HG03095 (cell line): Measurements from ENCODE around the gene KCNJ6.
"Not testable (repeated sequence)": the region's sequence is repeated elsewhere in the genome, so short reads cannot be mapped to it uniquely, and the experiment has no call there.

Source experiments
- ATAC-seq: cut with Tn5 transposase; IDR thresholded peaks from one replicate; pipeline ENCODE4 v1.9.1; 2021; ENCODE audit warnings: moderate library complexity; ENCODE audit not compliant: unreplicated experiment

KCNJ6 gene

GRCh38 chr21:37746849-37747248, 169.4 kb downstream of the KCNJ6 start:
- no peak for ATAC-seq

DNA sequence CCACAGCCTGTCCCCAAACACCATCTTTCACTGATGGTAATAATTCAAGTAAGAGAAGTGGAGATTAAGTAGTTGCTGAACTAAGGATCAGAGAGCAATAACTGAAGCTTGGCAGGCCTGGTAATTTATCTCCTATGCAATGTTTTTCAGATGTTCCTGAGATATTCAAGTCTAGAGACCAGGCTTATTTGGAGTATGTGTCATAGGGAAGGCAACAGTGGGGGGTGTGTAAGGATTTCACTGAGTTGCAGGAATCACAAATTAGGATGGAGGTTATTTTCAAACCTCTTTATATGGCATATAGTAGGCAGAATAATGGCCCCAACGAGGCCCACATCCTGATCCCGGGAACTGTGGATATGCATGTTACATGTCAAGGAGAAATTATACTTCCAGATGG, 171.7 kb downstream of the KCNJ6 start:
- no peak for ATAC-seq

GRCh38 chr21:37742532-37742931, 173.7 kb downstream of the KCNJ6 start:
- ATAC-seq, result no peak

DNA sequence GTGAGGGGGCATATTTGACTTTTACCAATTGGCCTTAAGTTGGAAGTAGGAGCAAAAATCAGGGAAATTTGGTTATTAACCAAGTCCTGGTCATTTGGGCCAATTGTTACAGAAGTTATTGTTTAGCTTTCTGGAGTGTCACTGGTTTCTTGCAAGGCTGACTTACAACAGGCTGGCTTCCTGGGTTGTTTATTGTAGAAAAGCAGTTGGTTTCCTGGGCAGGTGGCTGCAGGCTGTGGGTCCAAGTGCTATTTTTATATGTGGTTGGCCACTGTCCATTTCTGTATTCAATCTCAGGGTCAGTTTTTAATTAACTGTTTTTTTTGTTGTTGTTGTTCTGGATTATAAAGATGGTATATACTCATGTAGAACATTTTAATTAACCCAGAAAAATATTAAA, 174.1 kb downstream of the KCNJ6 start:
- no peak for ATAC-seq

DNA sequence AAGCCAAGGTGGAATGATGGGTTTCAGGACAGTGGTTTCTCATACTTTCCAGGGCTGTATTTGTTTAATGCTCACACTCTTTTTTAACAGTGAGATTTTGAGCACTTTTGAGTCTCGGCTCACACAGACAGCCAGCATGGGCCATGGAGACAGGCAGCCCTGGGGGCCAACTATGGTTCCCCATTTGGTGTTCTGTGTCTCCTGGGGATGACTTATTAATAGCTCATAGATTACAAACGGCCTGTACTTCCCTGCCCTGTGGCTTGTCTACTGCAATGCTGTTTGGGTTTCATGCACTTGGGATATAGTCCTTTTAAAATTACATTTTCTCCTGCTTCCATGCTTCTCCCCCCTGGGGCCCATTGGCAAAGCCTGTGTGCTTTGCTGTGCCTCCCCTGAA, 178.3 kb downstream of the KCNJ6 start:
- no peak for ATAC-seq

- ATAC-seq, result no peak
These were observed 178.8 kb downstream of the KCNJ6 start for GRCh38 chr21:37737507-37737906.

DNA sequence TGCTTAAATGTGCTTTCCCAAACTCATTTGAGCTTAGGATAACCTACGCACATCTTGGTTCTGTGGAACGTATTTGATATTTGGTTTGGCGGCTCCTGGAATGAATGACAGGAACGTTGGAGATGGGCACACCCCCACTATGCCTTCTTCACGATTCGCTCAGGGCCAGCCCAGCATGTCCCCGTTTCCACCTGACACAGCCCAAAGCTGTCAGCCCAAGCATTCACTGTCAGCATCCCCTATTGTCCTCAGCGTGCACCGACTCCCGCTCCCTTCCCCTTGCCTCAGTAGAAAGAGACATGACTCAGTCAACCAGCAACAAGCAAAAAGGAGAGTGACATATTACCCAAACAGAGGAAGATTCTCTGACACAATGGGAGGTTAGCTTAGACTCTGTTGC, 181.4 kb downstream of the KCNJ6 start:
- ATAC-seq, result no peak

DNA sequence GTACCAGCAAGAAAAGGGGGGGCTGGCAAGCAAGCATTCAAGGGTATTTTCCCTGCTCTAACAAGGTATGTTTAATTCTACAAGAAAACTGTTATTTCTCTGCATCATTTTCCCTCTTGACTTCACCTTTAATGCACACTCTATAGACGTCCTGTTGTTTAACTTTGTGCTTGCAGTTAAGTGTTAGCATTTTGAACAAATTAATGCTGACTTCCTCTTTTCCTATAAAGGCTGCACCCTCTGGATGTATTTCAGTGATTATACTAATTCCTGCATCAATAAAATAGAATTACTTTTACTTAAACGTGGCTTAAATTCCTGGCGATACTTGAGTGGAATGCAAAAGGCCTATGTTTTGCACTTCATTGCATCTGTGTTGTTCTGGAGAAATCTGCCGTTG, 183.3 kb downstream of the KCNJ6 start:
- no peak for ATAC-seq

GRCh38 chr21:37724201-37724600, 192.1 kb downstream of the KCNJ6 start:
- ATAC-seq, result no peak

GRCh38 chr21:37717534-37717933, 198.7 kb downstream of the KCNJ6 start:
- no peak for ATAC-seq

DNA sequence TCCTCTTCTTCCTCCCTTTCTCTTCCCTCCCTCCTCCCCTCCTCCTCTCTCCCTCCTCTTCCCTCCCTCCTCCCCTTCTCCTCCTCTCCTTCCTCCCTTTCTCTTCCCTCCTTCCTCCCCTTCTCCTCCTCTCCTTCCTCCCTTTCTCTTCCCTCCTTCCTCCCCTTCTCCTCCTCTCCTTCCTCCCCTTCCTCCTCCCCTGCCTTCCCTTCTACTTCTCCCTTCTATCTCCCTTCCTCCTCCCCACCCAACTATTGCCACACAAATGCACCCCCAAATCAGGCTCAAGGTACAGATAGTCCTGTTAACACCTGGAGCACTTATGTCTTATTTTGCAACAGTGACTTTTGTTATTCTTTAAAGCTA, 203.7 kb downstream of the KCNJ6 start:
- ATAC-seq, result not testable (repeated sequence)

- peak; percentile 87 for ATAC-seq
These were observed 204.3 kb downstream of the KCNJ6 start for GRCh38 chr21:37711836-37712568.

- no peak for ATAC-seq
These were observed 204.9 kb downstream of the KCNJ6 start for GRCh38 chr21:37711286-37711829.

- ATAC-seq, result no peak
These were observed 205.5 kb downstream of the KCNJ6 start for GRCh38 chr21:37710546-37711285.

DNA sequence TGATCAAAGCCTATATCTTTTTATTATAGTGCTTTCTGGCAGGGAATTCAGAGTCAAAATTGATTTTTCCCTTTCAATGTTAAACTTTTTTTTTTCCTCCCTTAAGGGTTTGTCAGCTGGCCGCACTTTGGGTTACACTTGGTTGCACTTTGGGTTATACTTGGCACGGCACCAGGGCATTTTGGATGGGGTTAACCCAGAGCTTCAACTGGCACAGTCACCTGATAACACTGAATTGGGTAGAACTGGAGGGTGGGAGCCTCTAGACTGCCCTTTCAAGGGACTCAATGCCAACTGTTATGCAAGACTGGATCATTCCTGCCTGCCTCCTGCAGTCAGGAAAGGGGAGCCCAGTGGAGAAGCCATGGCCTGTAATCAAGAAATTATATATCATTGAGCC, 211.5 kb downstream of the KCNJ6 start:
- no peak for ATAC-seq

GRCh38 chr21:37702241-37702640, 214.0 kb downstream of the KCNJ6 start:
- ATAC-seq, result no peak

DNA sequence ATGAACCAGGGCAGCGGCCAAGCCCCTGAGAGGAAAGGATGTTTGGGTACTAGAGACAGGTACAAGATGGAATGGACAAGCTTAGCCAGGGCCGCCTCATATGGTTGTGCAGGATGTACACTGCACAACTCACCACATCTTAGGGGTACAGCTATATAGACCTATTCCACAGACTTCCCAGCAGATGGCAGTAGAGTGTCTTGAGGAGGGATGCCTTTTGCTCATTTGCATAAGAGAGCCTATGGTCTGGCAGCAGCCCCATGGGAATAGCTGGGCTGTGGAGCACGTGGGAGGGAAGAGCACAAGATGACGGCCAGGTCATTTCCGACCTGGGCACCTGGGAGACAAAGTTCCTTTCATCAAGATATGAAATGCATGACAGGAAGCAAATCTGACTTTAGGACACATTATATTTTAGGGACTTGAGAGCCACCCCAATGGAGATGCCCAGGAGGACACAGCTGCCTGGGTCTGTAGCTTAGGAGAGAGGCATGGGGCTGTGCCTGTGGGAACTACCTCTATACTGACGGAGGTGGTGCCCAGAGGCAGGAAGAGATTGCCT, 215.5 kb downstream of the KCNJ6 start:
- peak; percentile 91 for ATAC-seq

- no peak for ATAC-seq
These were observed 217.1 kb downstream of the KCNJ6 start for GRCh38 chr21:37699024-37699775.

GRCh38 chr21:37696936-37697335, 219.3 kb downstream of the KCNJ6 start:
- ATAC-seq, result no peak

DNA sequence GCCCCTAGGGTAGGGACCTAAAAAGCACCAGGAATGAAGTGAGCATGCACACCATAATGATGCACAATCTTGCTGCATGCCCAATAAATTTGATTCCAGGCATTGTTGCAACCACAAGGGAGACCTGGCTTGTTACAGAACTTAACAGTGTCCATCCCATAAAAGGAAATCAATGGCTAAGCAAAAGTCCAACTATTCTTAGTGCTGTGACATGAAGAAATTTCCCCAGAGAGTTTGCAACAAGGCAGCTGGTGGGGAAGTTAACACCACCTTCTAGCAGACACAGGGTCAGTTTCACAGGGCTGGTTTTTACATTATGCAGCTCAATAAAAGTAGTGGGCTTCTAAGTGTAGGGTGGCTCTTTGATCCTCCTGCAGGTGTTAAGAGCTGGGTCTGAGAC, 221.1 kb downstream of the KCNJ6 start:
- no peak for ATAC-seq

GRCh38 chr21:37688952-37689659, 227.2 kb downstream of the KCNJ6 start:
- no peak for ATAC-seq
